Stimulated activated CD4-positive, alpha-beta T cell treated with anti-CD3 and anti-CD28 coated beads, Interleukin-12 subunit alpha, Interleukin-12 subunit beta, amount 100 ng/mL, for 48 hours (primary cell): Measurements from ENCODE around the gene CDCA4.

ENCODE experiments used
- DNase-seq, 3 donors: peaks; one replicate each; pipeline ENCODE4 v3.0.0-alpha.2; 2020; ENCODE audit warnings: low read depth in 2 of 3, low spot score in 1 of 3

The CDCA4 gene

DNA sequence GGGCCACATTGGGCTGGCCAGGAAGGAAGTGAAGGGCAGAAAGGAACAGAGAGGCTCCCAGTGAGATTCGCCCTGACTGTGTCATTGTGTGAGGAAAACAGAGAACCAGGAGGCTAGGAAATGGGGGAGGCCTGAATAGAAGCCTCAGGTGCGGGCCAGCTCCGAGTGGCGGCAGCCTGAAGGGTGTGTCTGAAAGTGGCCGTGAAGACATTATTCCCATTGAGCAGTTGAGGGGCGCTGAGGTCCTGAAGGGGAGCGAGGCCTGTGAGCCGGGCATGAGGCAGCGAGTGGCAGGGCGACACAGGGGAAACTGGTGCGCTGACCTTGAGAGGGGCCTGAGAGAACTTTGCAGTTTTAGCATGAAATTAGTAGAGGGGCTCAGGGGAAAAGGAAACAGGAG lies 28.4 kb downstream of the CDCA4 start:
- no peak for DNase-seq

DNA sequence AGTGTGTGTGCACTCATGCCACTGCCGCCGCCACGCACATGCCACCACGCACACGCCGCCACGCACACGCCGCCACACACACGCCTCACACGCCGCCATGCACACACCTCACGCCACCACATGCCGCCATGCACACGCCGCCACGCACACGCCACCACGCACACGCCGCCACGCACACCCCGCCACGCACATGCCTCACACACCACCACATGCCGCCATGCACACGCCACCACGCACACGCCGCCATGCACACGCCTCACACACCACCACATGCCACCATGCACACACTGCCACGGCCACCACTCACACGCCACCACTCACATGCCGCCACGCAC lies 29.0 kb downstream of the CDCA4 start:
- DNase-seq: no peak

DNA sequence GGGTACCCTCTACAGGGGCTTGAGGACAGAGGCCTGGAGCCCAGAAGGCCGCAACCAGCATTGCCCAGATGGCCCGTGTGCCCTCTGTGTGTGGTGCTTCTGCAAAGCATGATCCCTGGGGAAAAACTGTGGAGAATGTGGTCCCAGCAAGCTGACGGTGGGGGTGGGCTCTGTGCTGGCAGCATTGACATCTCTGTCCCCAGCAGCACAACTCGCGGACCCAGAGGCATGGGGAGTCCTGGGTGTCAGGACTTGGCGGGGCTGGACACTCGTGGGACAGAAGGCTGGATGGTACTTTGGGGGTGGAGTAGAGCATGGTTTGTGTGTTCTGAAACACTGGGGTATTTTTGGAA lies 31.0 kb downstream of the CDCA4 start:
- DNase-seq: no peak

DNA sequence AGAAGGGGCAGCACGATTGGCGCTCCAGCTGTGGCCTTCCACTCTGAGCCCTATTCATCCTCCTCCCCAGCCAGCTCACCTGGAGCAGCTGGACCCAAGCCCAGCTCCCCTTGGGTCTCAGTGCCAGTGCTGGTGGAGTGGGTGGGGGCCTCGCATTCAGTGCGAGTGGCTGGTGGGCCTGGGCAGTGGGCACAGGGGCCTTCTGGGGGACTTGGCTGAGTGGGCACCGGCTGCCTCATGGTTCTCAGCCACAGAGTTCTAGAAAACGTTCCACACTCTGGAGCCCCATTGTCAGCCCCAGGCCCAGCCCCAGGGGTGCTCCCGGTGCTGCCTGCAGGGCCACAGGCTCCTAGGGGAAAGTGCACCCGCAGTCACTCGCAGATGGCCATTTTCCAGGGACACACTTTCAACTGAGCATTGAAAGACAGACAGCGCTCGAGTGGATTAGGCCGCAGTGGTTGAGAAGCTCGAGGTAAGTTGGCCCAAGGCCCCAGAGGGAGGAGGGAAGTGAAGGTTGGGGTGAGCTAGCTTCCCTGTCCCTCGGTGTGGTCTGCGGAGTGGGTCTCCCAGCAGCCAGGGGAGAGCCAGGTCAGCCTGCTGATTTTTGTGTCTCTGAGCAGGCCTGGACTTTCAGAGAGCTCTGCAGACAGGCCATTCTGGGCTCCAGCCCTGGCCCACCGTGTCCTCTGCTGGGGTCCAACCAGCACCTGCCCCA lies 31.5 kb downstream of the CDCA4 start:
- no peak for DNase-seq

GRCh38 chr14:104986487-104987164 lies 34.3 kb downstream of the CDCA4 start:
- no peak for DNase-seq

GRCh38 chr14:104985675-104986486 lies 35.0 kb downstream of the CDCA4 start, which contains the start of gene CLBA1:
Gene CLBA1, plus strand, starts transcription at chr14:104985788. Its CDS starts 644 bp downstream, at chr14:104986432.
- peak; percentile 73 to 83 (median 75) for DNase-seq

DNA sequence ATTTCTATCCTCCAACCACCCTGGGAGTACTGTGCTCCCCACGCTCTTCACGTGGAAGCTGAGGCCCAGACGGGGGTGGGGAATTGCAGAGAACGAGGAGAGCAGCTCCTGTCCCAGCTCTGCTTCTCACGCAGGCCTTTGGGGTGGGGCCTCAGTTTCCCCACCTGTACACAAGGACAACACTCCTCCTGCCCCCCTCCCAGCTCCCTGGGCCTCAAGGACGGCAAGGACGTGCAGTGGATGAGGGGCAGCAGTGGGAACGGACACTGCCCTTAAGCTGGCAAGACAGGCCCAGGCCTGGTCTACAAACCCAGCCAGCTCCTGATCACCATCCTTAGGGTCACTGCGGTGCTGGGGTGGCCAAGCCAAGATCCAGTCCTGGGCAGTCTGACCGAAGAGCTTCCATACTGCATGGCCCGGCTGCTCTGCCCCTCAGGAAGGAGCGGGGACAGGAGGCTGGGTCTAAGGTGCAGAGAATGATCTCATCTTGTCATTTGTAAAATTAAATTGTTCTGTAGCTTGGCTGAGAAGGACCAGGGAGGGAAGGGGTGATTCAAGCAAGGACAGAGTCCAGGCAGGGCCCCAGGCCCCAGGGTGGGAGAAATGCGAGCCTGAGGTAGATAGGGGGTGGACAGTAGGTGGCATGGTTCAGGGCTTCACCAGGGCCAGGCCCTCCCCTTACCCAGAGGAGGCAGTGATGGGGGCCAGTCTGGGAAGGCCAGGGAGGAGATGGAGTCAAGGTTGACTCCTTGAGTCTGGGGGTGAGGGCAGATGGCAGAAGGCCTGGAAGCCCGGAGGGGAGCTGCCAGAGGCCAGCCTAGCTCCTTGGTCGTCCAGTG lies 36.6 kb downstream of the CDCA4 start:
- DNase-seq: no peak

DNA sequence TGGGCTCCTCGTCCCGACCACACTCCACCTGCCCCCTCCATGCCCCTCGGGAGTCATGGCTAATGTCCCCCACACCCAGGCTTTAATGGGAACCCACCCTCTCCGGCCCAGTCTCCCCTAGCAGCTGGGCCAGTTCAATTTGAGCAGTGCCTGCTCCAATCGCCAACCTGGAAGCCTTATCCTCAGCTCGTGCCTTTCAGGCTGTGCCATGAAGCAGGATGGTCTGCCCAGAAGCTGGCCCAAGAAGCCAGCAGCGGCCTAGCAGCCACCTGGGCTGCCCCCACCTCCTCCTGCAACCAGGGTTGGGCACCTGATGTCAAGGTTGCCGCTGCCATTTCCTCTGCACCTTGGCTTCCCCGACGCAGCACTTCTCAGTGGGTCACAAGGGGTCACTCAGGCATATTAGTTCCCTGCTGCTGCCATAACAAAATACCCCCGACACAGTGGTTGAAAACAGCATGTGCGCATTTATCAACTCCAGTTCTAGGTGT lies 37.6 kb downstream of the CDCA4 start:
- DNase-seq: no peak

GRCh38 chr14:104982548-104983230 lies 38.2 kb downstream of the CDCA4 start:
- no peak for DNase-seq

DNA sequence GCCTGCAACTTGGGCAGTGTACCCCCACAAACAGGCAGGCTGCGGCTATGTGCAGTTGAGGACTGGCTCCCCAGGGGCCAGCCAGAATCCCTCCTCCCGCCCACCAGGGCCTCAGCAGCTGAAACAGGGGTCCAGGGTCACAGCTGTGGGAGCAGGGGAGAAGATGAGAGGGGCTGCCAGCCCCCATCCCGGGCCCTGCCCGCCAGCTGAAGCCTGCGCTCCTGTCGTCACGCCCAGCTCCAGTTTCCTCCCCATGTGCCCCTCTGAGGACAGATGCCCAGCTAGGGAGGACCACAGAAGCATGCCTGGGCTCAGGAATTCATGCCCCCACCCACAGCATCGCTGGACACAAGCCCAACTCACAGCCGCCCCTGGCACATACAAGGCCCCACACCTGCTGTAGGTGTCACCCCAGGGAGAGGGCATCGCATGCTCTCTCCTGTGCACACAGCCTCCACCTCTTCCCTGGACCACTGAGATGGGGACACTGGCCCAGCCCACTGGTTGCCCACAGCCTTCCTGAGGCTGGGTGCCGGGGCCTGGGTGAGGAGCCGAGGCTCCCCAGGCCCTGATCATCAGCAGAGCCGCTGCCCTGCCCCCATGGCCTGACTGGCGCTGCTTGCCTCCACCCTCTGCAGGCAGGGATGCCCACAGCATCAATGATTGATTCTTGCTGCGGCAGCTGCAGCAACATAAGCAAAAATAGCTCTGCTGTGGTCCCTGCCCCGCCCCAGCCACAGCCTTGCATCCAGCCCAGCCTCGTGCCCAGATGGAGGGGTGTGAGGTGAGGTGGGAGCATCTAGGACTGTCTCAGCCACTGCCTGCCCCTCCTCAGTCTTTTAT lies 39.0 kb downstream of the CDCA4 start:
- DNase-seq: no peak

DNA sequence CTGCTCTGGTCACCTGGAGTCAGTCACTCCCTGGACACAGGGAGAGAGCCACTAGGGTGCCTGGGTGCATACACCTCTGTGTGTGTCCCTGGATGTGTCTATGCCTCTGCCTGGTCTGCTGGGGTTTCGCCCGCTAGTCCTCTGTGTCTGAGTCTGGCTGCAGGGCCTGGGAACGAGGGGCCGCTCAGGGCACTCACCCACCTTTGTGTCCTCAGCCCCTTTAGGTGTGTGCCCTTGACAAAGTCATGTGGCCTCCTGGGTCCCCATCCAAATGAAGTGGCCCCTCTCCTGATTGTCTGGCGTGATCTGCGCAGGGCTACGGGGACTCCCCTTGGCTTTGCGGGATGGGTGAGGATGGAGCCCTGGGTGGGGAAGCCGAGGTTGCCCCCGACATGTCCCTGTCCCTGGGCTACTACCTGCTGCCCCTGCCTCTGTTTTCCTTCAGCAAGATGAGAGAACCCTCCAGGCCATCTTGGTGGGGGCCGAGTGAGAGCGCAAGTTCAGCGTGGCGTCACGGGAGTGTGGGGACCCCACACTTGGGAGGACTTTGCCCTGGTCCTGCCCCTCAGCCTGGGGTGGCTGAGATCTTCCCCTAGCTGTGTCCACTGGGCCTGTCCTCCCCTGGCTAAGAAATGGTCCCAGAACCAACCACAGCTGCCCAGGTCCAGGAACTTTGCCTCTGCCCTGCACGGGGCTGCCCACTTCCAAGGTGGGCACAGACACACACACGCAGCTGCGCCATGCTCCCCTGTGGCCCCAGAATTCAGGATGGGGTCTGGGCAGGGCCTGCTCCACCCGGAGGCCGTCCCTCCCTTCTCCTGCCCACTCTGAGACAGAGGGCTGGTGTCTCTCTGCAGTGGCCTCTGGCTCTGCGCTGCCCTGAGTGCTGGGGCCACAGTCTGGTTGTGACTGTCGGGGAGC lies 40.0 kb downstream of the CDCA4 start:
- no peak for DNase-seq

DNA sequence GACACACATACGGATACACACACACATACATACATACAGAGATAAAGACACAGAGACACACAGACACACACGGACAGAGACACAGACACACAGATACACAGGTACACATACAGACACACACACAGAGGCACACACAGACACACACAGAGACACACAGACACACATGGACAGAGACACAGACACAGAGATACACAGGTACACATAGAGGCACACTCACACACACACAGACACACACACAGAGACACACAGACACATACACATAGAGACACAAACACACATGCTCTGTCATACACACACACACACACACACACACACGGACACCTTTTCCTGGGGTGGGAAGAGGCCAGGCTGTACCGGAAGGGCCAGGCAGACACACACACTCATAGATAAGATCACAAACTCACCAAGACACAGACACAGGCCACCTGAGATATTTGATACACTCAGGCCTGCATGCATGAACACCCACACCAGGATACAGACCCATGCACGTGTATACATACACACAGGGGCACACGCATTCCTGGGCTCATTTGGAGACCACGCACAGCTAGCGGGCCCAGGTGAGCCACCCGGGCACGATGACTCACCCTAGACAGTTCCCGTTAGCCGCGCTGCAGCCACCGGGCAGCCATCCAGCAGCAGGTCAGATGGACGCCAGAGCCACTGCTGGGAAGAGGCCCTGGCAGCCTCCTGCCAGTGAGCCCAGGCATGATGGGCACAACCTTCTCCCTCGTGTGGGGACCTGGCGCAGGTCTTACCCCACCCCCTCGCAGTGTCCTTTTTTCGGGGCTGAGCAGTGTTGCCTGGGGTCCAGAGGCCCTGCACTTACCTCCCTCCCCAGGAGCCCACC lies 40.9 kb downstream of the CDCA4 start:
- no peak for DNase-seq

GRCh38 chr14:104978746-104979691 lies 41.9 kb downstream of the CDCA4 start:
- no peak for DNase-seq

DNA sequence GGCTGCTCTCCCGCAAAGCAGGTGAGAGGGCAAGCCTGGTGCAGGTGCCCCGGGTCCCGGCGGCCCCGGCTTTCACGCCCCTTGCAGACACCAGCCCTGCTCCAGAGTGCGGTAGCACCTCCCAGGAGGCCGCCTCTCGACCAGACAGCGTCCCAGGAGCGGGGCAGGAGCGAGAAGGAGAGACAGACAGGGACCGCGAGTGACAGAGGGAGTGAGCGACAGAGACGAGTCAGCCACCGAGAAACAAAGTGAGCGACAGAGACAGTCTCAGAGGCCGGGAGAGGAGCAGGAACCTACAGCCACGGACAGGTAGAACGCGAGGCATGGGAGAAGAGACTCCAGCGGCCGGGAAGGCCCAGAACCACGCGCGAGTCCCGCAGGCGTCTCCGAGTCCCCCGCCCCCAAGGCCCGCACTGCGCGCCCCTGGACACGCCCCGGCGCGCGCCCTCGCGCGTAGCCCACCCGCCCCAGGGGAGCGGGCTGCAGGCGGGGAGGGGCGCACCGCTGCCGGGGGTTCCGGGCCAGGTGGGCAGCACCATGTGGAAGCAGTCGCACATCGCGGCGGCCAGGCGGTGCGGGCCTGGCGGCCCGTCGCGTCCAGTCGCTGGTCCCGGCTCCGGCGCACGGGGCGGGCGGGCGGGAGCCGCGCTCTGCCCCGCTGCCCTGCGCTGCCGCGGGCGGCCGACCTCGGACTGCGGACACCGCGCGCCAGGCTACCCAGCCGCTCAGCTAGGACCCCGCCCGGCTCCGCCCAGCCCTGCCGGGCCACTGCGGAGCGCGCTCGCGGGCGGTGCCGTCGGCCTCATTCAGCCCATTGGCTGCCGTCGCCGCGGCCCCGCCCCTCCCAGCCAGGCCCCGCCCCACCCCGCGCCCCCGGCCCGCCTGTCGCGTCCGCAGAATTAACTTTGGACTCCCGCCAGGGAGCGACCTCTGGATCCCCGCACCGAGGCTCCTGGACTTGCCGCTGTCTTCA lies 42.9 kb downstream of the CDCA4 start, which contains the start of gene AHNAK2:
Gene AHNAK2 (minus strand): TSS at position 694 of the 973 bp plus-strand sequence. CDS start 137 bp downstream, at position 557.
- peak in 1 of 3 donors; percentile 53 for DNase-seq

DNA sequence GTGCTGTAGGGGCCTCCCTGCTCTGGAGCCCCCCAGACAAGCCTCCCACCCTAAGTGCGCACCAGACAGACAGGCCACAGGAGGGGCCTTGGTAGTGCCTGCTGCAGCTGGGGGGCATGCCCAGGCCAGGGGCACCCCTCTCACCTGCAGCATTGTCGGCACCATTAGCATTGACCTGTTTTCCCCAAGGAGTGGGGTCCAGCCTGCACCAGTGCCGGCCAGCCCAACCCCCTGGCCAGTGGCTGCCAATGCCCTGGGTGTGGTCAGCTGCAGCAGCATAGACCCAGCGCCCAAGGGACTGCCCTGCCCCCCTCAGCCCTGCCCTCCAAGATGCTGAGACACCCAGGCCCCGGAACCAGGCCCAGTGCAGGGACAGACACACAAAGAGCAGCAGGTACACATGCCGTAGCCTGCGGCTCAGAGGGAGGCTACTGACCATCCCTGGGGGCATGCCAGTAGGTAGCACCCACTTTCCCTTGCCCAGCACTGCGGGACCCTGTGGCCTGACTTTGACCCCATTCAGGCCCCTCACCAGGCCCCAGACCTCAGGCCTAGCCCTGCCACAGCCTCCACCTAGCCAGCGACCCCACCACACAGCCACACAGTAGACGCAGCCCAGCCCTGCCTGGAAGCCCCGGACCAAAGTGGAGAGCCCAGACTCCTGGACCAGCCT lies 43.7 kb downstream of the CDCA4 start:
- no peak for DNase-seq
